Caco-2 (cell line): ENCODE measurements around the gene TGFBR2. TPM values are rescaled to one million over a fixed set of nuclear protein-coding genes. Genes with fewer than 3 reads are reported as not detected.
A peak's percentile ranks its signal among the peaks of the same experiment; 100 is the strongest.

Experiments
- BruUV-seq: library from RNA; stranded (reverse); fragments of 400-500 nt; replicated peaks from 2 replicates; lab custom pipeline; 2021; lab: Mats Ljungman, UMichigan
- CTCF ChIA-PET: fragments of 300-600 bp; sonication (Branson Sonifier 250); formaldehyde crosslinking; loops from one replicate; lab custom pipeline; 2022; ENCODE audit warnings: antibody characterized with exemption; lab: Charles Lee
- POLR2A ChIA-PET: fragments of 300-600 bp; sonication (Branson Sonifier 250); formaldehyde crosslinking; loops from one replicate; lab custom pipeline; 2022; ENCODE audit warnings: antibody characterized with exemption; lab: Charles Lee
- DNase-seq, 2 experiments: peaks; one replicate each; pipeline versions ENCODE4 v3.0.0 to v3.0.0-alpha.2; 2020 to 2022
- H3K27me3 ChIP-seq: replicated peaks from 2 replicates; pipeline ENCODE4 v1.6.0; 2011; ENCODE audit warnings: low read length; ENCODE audit not compliant: control insufficient read depth, insufficient read depth
- H3K36me3 ChIP-seq: 2 replicates; pipeline ENCODE4 v1.5.1; 2011; ENCODE audit warnings: low read length; ENCODE audit not compliant: control insufficient read depth, insufficient read depth
- H3K4me1 ChIP-seq: fragments of 250-450 bp; sonication (Bioruptor Pico); 2 replicates; pipeline ENCODE4 v1.5.1; 2020; ENCODE audit warnings: mild to moderate bottlenecking
- H3K4me3 ChIP-seq: 2 replicates; pipeline ENCODE4 v1.5.1; 2011; ENCODE audit warnings: low read depth, mild to moderate bottlenecking, control low read depth, low read length
- H3K9me3 ChIP-seq: fragments of 250-450 bp; sonication (Bioruptor Pico); 2 replicates; pipeline ENCODE4 v1.5.1; 2020; ENCODE audit warnings: mild to moderate bottlenecking, moderate library complexity
- H3K27ac Mint-ChIP-seq: one replicate; pipeline ENCODE4 v1.8.0; 2022; ENCODE audit warnings: mixed read lengths; ENCODE audit not compliant: unreplicated experiment
- H3K27me3 Mint-ChIP-seq: one replicate; pipeline ENCODE4 v1.8.0; 2022; ENCODE audit warnings: mixed read lengths; ENCODE audit not compliant: insufficient read depth, unreplicated experiment
- H3K36me3 Mint-ChIP-seq: one replicate; pipeline ENCODE4 v1.8.0; 2022; ENCODE audit warnings: mild to moderate bottlenecking, mixed read lengths; ENCODE audit not compliant: insufficient read depth, unreplicated experiment
- H3K4me1 Mint-ChIP-seq: one replicate; pipeline ENCODE4 v1.8.0; 2022; ENCODE audit warnings: low read depth, mixed read lengths; ENCODE audit not compliant: unreplicated experiment
- H3K4me3 Mint-ChIP-seq: one replicate; pipeline ENCODE4 v1.8.0; 2022; ENCODE audit warnings: mild to moderate bottlenecking, moderate library complexity, mixed read lengths; ENCODE audit not compliant: unreplicated experiment
- H3K9me3 Mint-ChIP-seq: one replicate; pipeline ENCODE4 v1.8.0; 2022; ENCODE audit warnings: mixed read lengths; ENCODE audit not compliant: unreplicated experiment
- CTCF ChIP-seq, 2 experiments: fragments of 200-600 bp in 1 of 2; IDR thresholded peaks; 1 replicate in 1 of 2; 2 replicates in 1 of 2; pipeline versions ENCODE4 v1.5.1 to v1.8.0; 2011 to 2022; ENCODE audit warnings: antibody characterized with exemption in 1 of 2, control low read depth in 1 of 2, inconsistent platforms in 1 of 2, low read depth in 1 of 2, low read length in 1 of 2, mild to moderate bottlenecking in 1 of 2, moderate library complexity in 1 of 2; ENCODE audit not compliant: insufficient read depth in 1 of 2, severe bottlenecking in 1 of 2, unreplicated experiment in 1 of 2
- intact Hi-C: fragments of 100-400 bp; cut with micrococcal nuclease; formaldehyde crosslinking; loops from one replicate; pipeline ENCODE4 v1.10.0; 2022; ENCODE audit not compliant: unreplicated experiment
- total RNA-seq: library from RNA; stranded (reverse); gene quantifications from 2 replicates; pipeline ENCODE4 v1.2.3, GENCODE V29; 2022

Gene TGFBR2
- total RNA-seq, 1 experiment from 2014 or later: 40.5 TPM

GRCh38 chr3:30679045-30679444 lies 72.6 kb downstream of the TGFBR2 start:
- no peak for DNase-seq
- CTCF ChIA-PET: no interaction called here
- no TSS peak for BruUV-seq

GRCh38 chr3:30680789-30681648 lies 74.6 kb downstream of the TGFBR2 start:
- H3K9me3 Mint-ChIP-seq: no peaks in the 10 kb centered on the region
- ChIA-PET POLR2A (no interaction called here), CTCF (no interaction called here)
- Histone ChIP-seq H3K36me3 (peaks cover 3% of the 10 kb centered on the region; the same call in 1 of the 2 replicates), H3K9me3 (no peaks in the 10 kb centered on the region), H3K27me3 (no peaks in the 10 kb centered on the region), H3K4me3 (no peak overlapping the region), H3K4me1 (peaks cover 7% of the 10 kb centered on the region; the same call in 1 of the 2 replicates)
- no peaks in the 10 kb centered on the region for H3K27me3 Mint-ChIP-seq
- TF ChIP-seq CTCF (IDR thresholded peaks at IDR 0.05; ENCODE audit: insufficient read depth in 1 of 2, low read depth in 1 of 2, low read length in 1 of 2, severe bottlenecking in 1 of 2, unreplicated experiment in 1 of 2): no peak
- intact Hi-C loops: no loop called here
- H3K4me1 Mint-ChIP-seq: peaks cover 25% of the 10 kb centered on the region
- no peak overlapping the region for H3K4me3 Mint-ChIP-seq
- BruUV-seq: no TSS peak
- H3K27ac Mint-ChIP-seq: peak overlapping the region; percentile 43
- peaks cover 88% of the 10 kb centered on the region for H3K36me3 Mint-ChIP-seq
- DNase-seq: no peak

More at GRCh38 chr3:30679045-30679444, 72.6 kb downstream of the TGFBR2 start:
- intact Hi-C loops: no loop called here
- Histone ChIP-seq H3K9me3 (no peaks in the 10 kb centered on the region), H3K27me3 (no peaks in the 10 kb centered on the region), H3K4me3 (no peak overlapping the region), H3K36me3 (peaks cover 6% of the 10 kb centered on the region), H3K4me1 (peaks cover 5% of the 10 kb centered on the region; the same call in 1 of the 2 replicates)
- POLR2A ChIA-PET: no interaction called here
- H3K4me3 Mint-ChIP-seq: no peak overlapping the region
- no peaks in the 10 kb centered on the region for H3K27me3 Mint-ChIP-seq
- H3K4me1 Mint-ChIP-seq: peaks cover 17% of the 10 kb centered on the region
- peaks cover 94% of the 10 kb centered on the region for H3K36me3 Mint-ChIP-seq
- H3K27ac Mint-ChIP-seq: no peak overlapping the region
- no peak for TF ChIP-seq CTCF (IDR thresholded peaks at IDR 0.05; ENCODE audit: insufficient read depth in 1 of 2, low read depth in 1 of 2, low read length in 1 of 2, severe bottlenecking in 1 of 2, unreplicated experiment in 1 of 2)
- H3K9me3 Mint-ChIP-seq: no peaks in the 10 kb centered on the region

GRCh38 chr3:30681649-30682211 lies 75.3 kb downstream of the TGFBR2 start:
- Mint-ChIP-seq H3K36me3 (peaks cover 84% of the 10 kb centered on the region), H3K4me3 (no peak overlapping the region), H3K4me1 (peaks cover 25% of the 10 kb centered on the region), H3K27ac (peak overlapping the region; percentile 43), H3K9me3 (no peaks in the 10 kb centered on the region), H3K27me3 (no peaks in the 10 kb centered on the region)
- no peak for TF ChIP-seq CTCF (IDR thresholded peaks at IDR 0.05; ENCODE audit: insufficient read depth in 1 of 2, low read depth in 1 of 2, low read length in 1 of 2, severe bottlenecking in 1 of 2, unreplicated experiment in 1 of 2)
- no peak overlapping the region for H3K4me3 ChIP-seq
- no peak for DNase-seq
- H3K27me3 ChIP-seq: no peaks in the 10 kb centered on the region
- BruUV-seq: no TSS peak
- CTCF ChIA-PET: no interaction called here
- POLR2A ChIA-PET: no interaction called here
- peaks cover 3% of the 10 kb centered on the region; the same call in 1 of the 2 replicates for H3K36me3 ChIP-seq
- no peaks in the 10 kb centered on the region for H3K9me3 ChIP-seq
- intact Hi-C loops: no loop called here
- peaks cover 7% of the 10 kb centered on the region; the same call in 1 of the 2 replicates for H3K4me1 ChIP-seq
